SK-N-SH (cell line): ENCODE measurements around the gene MED29. TPM values are rescaled to one million over a fixed set of nuclear protein-coding genes. Genes with fewer than 3 reads are reported as not detected.

Experiments used
- CTCF ChIA-PET: fragments of 300-600, 350-600 bp; formaldehyde crosslinking; extraction: SDS; loops from one replicate; lab custom pipeline; 2021; lab: Yijun Ruan, JAX
- POLR2A ChIA-PET: fragments of 350-600 bp; sonication (Branson Sonifier 250); formaldehyde crosslinking; extraction: SDS; loops from one replicate; lab custom pipeline; 2020; ENCODE audit warnings: antibody characterized with exemption, inconsistent platforms; lab: Yijun Ruan, JAX
- DNase-seq: peaks from one replicate; pipeline ENCODE4 v3.0.0; 2012
- H2AFZ ChIP-seq: fragments of 200-600 bp; sonication (generic); 2 replicates; pipeline ENCODE4 v1.8.1; 2016; ENCODE audit warnings: antibody characterized with exemption, mild to moderate bottlenecking, low read depth
- H3F3A ChIP-seq: fragments of 200-600 bp; sonication (generic); replicated peaks from 2 replicates; pipeline ENCODE3; 2016; ENCODE audit warnings: antibody characterized with exemption, mild to moderate bottlenecking; ENCODE audit not compliant: insufficient read depth
- H3K27ac ChIP-seq, 2 experiments: fragments of 200-500 bp in 1 of 2; fragments of 200-600 bp in 1 of 2; sonication (Bioruptor generic) in 1 of 2; sonication (generic), shearing (Covaris generic) in 1 of 2; 2 replicates each; pipeline versions ENCODE4 v1.5.1 to v1.6.1; 2014 to 2016; ENCODE audit warnings: low read depth in 2 of 2, inconsistent platforms in 1 of 2, low read length in 1 of 2, mild to moderate bottlenecking in 1 of 2, mixed read lengths in 1 of 2
- H3K27me3 ChIP-seq: fragments of 200-600 bp; sonication (generic), shearing (Covaris generic); 2 replicates; pipeline ENCODE4 v1.6.1; 2016; ENCODE audit warnings: mixed run types; ENCODE audit not compliant: insufficient read depth
- H3K36me3 ChIP-seq, 2 experiments: fragments of 200-500 bp in 1 of 2; fragments of 200-600 bp in 1 of 2; sonication (Bioruptor generic) in 1 of 2; sonication (generic) in 1 of 2; replicated peaks in 1 of 2; 2 replicates each; pipeline versions ENCODE3 to v1.5.1; 2014 to 2016; ENCODE audit warnings: low read length in 1 of 2, mild to moderate bottlenecking in 1 of 2; ENCODE audit not compliant: insufficient read depth in 2 of 2, control insufficient read depth in 1 of 2
- H3K4me1 ChIP-seq, 2 experiments: fragments of 200-500 bp in 1 of 2; fragments of 200-600 bp in 1 of 2; sonication (Bioruptor generic) in 1 of 2; sonication (generic), shearing (Covaris generic) in 1 of 2; 2 replicates each; pipeline versions ENCODE4 v1.5.1 to v1.6.1; 2014 to 2016; ENCODE audit warnings: low read depth in 1 of 2, low read length in 1 of 2, mixed run types in 1 of 2; ENCODE audit not compliant: insufficient read depth in 2 of 2, control insufficient read depth in 1 of 2
- H3K4me2 ChIP-seq: fragments of 200-600 bp; sonication (generic), shearing (Covaris generic); 2 replicates; pipeline ENCODE4 v1.6.1; 2017; ENCODE audit warnings: mixed run types
- H3K4me3 ChIP-seq, 2 experiments: fragments of 200-500 bp in 1 of 2; fragments of 200-600 bp in 1 of 2; sonication (Bioruptor generic) in 1 of 2; sonication (generic), shearing (Covaris generic) in 1 of 2; 2 replicates each; pipeline versions ENCODE4 v1.5.1 to v1.8.1; 2014 to 2016; ENCODE audit warnings: low read depth in 2 of 2, inconsistent platforms in 1 of 2, low read length in 1 of 2, mild to moderate bottlenecking in 1 of 2, mixed read lengths in 1 of 2, moderate library complexity in 1 of 2
- H3K79me2 ChIP-seq: fragments of 200-600 bp; sonication (generic); 2 replicates; pipeline ENCODE4 v1.8.1; 2017; ENCODE audit warnings: mild to moderate bottlenecking; ENCODE audit not compliant: insufficient read depth
- H3K9ac ChIP-seq: fragments of 200-600 bp; sonication (generic); 2 replicates; pipeline ENCODE4 v1.6.1; 2017; ENCODE audit warnings: mixed run types
- H3K9me2 ChIP-seq: fragments of 200-600 bp; sonication (generic); 2 replicates; pipeline ENCODE4 v1.6.1; 2017; ENCODE audit warnings: mixed run types
- H3K9me3 ChIP-seq: fragments of 200-600 bp; sonication (generic); 2 replicates; pipeline ENCODE4 v1.6.1; 2017; ENCODE audit warnings: mixed run types, mild to moderate bottlenecking, moderate library complexity
- H4K20me1 ChIP-seq: fragments of 200-600 bp; sonication (generic); 2 replicates; pipeline ENCODE4 v1.6.1; 2017; ENCODE audit warnings: mild to moderate bottlenecking, mixed run types; ENCODE audit not compliant: insufficient read depth
- CTCF ChIP-seq: fragments of 200-600 bp; sonication (generic); IDR thresholded peaks from 2 replicates; pipeline ENCODE4 v1.6.1; 2017; ENCODE audit warnings: antibody characterized with exemption, mild to moderate bottlenecking, moderate library complexity
- EP300 ChIP-seq, 2 experiments: IDR thresholded peaks; 2 replicates each; pipeline versions ENCODE4 v1.4.0 to v1.6.1; 2012; ENCODE audit warnings: borderline replicate concordance in 1 of 2, low read depth in 1 of 2, low read length in 1 of 2
- EZH2phosphoT487 ChIP-seq: fragments of 200-600 bp; sonication (generic); IDR thresholded peaks from 2 replicates; pipeline ENCODE4 v1.6.1; 2017; ENCODE audit warnings: low read depth, mixed run types, mild to moderate bottlenecking, antibody characterized with exemption, moderate library complexity, borderline replicate concordance
- GATA2 ChIP-seq: sonication (generic); formaldehyde crosslinking; IDR thresholded peaks from 2 replicates; pipeline ENCODE4 v1.5.0; 2020; ENCODE audit warnings: mild to moderate bottlenecking, missing genetic modification reagents
- IRF3 ChIP-seq: fragments of 150-350 bp; IDR thresholded peaks from 2 replicates; pipeline ENCODE4 v1.6.1; 2016; ENCODE audit warnings: mild to moderate bottlenecking, low read depth, low read length
- JUND ChIP-seq: IDR thresholded peaks from 2 replicates; pipeline ENCODE4 v1.4.0; 2012
- MEF2A ChIP-seq: IDR thresholded peaks from 2 replicates; pipeline ENCODE4 v1.4.0; 2012; ENCODE audit warnings: low read depth, borderline replicate concordance
- PBX3 ChIP-seq: IDR thresholded peaks from 2 replicates; pipeline ENCODE4; 2012
- POLR2AphosphoS5 ChIP-seq: IDR thresholded peaks from 2 replicates; pipeline ENCODE4 v1.6.1; 2012; ENCODE audit warnings: low read depth, low read length
- RAD21 ChIP-seq: IDR thresholded peaks from 2 replicates; pipeline ENCODE4 v1.6.1; 2012; ENCODE audit warnings: mild to moderate bottlenecking, low read length
- RXRA ChIP-seq: IDR thresholded peaks from 2 replicates; pipeline ENCODE4 v1.4.0; 2012; ENCODE audit warnings: low read depth, mild to moderate bottlenecking, borderline replicate concordance
- SIN3A ChIP-seq: IDR thresholded peaks from 2 replicates; pipeline ENCODE4 v1.6.1; 2012; ENCODE audit warnings: low read depth, mild to moderate bottlenecking, low read length, moderate library complexity, borderline replicate concordance
- SMC3 ChIP-seq: IDR thresholded peaks from 2 replicates; pipeline ENCODE4 v1.6.1; 2012; ENCODE audit warnings: low read depth, low read length, improper control_type of control experiment
- TAF1 ChIP-seq: IDR thresholded peaks from 2 replicates; pipeline ENCODE4 v1.6.1; 2012; ENCODE audit warnings: low read depth, mild to moderate bottlenecking, low read length, moderate library complexity, borderline replicate concordance
- YY1 ChIP-seq: IDR thresholded peaks from 2 replicates; pipeline ENCODE4 v1.4.0; 2012; ENCODE audit warnings: low read depth, mild to moderate bottlenecking
- WGBS: methylation state at CpG from one replicate; pipeline ENCODE4 v1.1.6; 2017; ENCODE audit warnings: low lambda C conversion rate; 5-methylcytosine and 5-hydroxymethylcytosine counted together
- polyA plus RNA-seq, 3 experiments: library from polyadenylated mRNA; depleted of rRNA; stranded (reverse); fragments of >200 nt; gene quantifications; 2 replicates each; pipeline ENCODE4 v1.2.3, GENCODE V29; 2012

The MED29 gene
- polyA plus RNA-seq, 1 of the 3 experiments (the other 2 are of a cell fraction), result 32.0 TPM

- Histone ChIP-seq H3K27me3 (no peaks in the 10 kb centered on the region), H3K9me2 (no peaks in the 10 kb centered on the region), H3K79me2 (no peaks in the 10 kb centered on the region; the same call in 1 of the 2 replicates), H3K9me3 (no peaks in the 10 kb centered on the region), H3F3A (peaks cover 12% of the 10 kb centered on the region), H4K20me1 (no peaks in the 10 kb centered on the region; the same call in 1 of the 2 replicates), H3K27ac (peak overlapping the region; percentile 11; a peak in 2 of 4 replicates), H3K9ac (0 out of 2 replicates have a peak overlapping the region, but pooled peaks have one; percentile 1), H3K4me1 (peaks cover 7 to 9% of the 10 kb centered on the region in 2 experiments; a peak in 2 of 4 replicates), H3K4me2 (0 out of 2 replicates have a peak overlapping the region, but pooled peaks have one; percentile 8), H3K36me3 (peaks cover 18 to 43% of the 10 kb centered on the region in 2 experiments), H3K4me3 (no peak overlapping the region), H2AFZ (no peak overlapping the region)
- WGBS, result 79% methylated on average over 6 of the region's 6 CpGs
- no peak for DNase-seq
- ChIA-PET POLR2A (interaction anchor here (0.6 to 1.2 kb wide), 2 partner anchors 10 to 21 kb away, joined by 3 to 4 read pairs; partner anchors contain the start of gene SAMD4B), CTCF (interaction anchor here (1.2 to 1.3 kb wide), 2 partner anchors 13 to 21 kb away, joined by 3 to 4 read pairs; partner anchors contain the start of gene SAMD4B)
- TF ChIP-seq SMC3, result no peak
- no peak for TF ChIP-seq SIN3A
- TF ChIP-seq TAF1, result no peak
- TF ChIP-seq CTCF, result no peak
- TF ChIP-seq JUND, result no peak
- TF ChIP-seq POLR2AphosphoS5, result no peak
- TF ChIP-seq IRF3, result no peak
Measured at GRCh38 chr19:39362682-39363657, 28.2 kb upstream of the MED29 start.

GRCh38 chr19:39363901-39364457, 27.2 kb upstream of the MED29 start:
- CTCF ChIA-PET, result no interaction called here
- Histone ChIP-seq H3K27ac (no peak overlapping the region; a peak in 1 of 4 replicates), H3K4me3 (no peak overlapping the region), H3K9me3 (no peaks in the 10 kb centered on the region), H3K9me2 (no peaks in the 10 kb centered on the region), H3K9ac (no peak overlapping the region), H2AFZ (no peak overlapping the region), H3K79me2 (no peaks in the 10 kb centered on the region; the same call in 1 of the 2 replicates), H3K4me1 (peaks cover 7 to 9% of the 10 kb centered on the region in 2 experiments; a peak in 2 of 4 replicates), H3K4me2 (no peak overlapping the region), H3F3A (peaks cover 12% of the 10 kb centered on the region), H3K27me3 (no peaks in the 10 kb centered on the region), H3K36me3 (peaks cover 14 to 37% of the 10 kb centered on the region in 2 experiments), H4K20me1 (no peaks in the 10 kb centered on the region; the same call in 1 of the 2 replicates)
- POLR2A ChIA-PET, result no interaction called here
- DNase-seq, result no peak
- 75% methylated on average over 5 of the region's 5 CpGs for WGBS
- TF ChIP-seq YY1 (no peak), PBX3 (no peak), RAD21 (no peak), GATA2 (CRISPR knock-in tag) (no peak), CTCF (no peak), RXRA (no peak), JUND (no peak), EZH2phosphoT487 (no peak), IRF3 (no peak), MEF2A (no peak), EP300 (IDR thresholded peaks at IDR 0.05; ENCODE audit: borderline replicate concordance in 1 of 2, low read depth in 1 of 2, low read length in 1 of 2) (no peak), SIN3A (no peak)
